ENCODE data around the gene SPIB.
"Not testable (repeated sequence)": the region's sequence is repeated elsewhere in the genome, so short reads cannot be mapped to it uniquely, and the experiment has no call there.

The SPIB gene

DNA sequence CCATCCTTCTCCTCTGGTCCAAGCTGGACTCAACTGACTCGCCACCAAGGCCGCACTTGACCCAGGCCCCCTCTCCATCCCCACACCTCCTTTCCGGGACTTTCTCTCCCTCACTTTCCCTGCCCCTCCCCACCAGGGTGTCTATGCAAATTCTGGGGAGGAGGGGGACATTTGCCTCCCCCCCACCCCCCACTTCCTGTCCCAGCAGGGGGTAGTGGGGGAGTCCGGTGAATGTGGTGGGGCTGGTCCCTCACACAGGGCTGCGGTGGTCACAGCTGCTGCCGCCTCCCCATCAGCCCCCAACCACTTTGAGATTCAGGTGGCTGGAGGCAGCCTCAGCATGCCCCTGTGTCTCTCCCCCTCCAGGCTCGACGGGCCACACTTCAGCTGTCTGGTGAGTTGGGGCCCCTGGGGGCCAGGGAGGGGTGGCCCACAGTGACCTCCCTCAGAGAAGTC, 870 bp downstream of the SPIB start:
- DNase-seq, result no peak

DNA sequence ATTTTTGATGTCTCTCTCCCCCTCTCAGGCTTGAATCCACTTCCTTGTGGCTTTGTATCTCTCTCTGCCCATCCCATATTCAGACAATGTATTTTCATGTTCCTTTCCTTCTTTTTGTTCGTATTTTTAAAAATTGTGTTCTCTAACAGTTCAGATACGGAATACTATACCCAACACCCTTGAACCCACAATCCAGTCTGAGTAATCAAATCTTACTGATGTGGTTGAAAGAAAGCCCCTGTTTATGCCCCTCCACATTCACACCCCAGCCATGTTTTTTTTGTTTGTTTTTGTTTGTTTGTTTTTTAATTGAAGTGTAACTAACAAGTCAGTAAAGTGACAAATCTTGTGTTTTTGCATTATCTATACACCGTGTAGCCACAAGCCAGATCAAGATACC, 1.4 kb downstream of the SPIB start:
- no peak for DNase-seq

GRCh38 chr19:50420808-50421207, 2.1 kb downstream of the SPIB start:
- DNase-seq, result no peak

DNA sequence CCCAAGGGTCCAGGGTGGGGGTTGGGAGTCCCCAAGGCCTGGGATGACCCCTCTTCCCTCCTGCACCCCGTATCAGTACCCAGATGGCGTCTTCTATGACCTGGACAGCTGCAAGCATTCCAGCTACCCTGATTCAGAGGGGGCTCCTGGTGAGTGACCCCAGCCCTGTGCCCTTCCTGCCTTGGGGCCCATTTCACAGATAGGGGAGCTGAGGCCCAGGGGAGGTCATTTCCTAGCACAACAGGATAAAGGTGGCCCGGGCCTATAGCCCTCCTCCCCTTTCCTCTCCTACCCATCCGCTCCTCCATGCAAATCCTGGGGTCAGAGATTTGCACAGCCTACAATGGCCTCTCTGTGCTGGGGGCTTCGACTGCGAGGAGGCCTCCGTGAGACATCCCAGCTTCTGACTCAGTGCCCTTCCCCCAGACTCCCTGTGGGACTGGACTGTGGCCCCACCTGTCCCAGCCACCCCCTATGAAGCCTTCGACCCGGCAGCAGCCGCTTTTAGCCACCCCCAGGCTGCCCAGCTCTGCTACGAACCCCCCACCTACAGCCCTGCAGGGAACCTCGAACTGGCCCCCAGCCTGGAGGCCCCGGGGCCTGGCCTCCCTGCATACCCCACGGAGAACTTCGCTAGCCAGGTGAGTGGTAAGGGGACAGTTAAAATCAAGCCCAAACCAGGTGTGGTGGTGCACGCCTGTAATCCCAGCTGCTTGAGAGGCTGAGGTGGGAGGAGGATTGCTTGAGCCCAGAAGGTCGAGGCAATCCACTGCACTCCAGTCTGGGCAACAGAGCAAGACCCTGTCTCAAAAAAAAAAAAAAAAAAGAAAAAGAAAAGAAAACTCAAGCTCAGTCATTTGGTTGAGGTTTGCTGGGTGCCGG, 3.9 kb downstream of the SPIB start:
- no peak for DNase-seq

DNA sequence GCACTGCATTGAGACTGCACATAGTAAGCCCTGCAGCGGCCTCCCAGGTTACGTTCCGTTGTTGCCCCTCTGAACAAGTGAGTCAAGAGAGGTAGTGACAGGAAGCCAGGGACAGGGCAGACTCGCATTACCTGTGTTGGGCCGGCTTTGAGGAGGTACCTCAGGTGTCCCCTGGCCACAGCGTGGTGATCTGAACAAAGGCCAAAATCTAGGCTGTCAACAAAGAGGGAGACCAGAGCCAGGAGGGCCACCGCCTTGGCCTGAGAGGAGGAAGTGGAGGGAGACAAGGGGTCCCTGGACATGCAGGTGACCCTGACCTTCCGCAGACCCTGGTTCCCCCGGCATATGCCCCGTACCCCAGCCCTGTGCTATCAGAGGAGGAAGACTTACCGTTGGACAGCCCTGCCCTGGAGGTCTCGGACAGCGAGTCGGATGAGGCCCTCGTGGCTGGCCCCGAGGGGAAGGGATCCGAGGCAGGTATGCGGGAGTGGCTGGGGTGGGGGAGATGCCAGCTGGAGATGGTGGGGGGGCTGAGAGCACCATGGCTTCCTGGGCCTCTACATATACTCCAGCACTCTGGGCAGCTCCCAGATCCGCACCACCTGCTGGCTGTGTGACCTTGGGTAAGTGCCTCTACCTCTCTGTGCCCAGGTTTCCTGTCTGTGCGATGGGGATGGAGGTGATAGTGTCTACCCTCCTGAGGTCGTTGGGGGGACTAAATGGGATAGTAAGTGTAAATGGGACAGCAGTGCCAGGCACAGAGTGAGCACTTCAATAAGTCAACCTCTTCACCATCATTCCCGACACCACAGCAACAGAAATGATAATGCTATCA, 4.8 kb downstream of the SPIB start:
- DNase-seq, result no peak

- DNase-seq, result no peak
These were observed 6.8 kb downstream of the SPIB start for GRCh38 chr19:50425581-50425980.

- no peak for DNase-seq
These were observed 8.7 kb downstream of the SPIB start for GRCh38 chr19:50427318-50427925.

DNA sequence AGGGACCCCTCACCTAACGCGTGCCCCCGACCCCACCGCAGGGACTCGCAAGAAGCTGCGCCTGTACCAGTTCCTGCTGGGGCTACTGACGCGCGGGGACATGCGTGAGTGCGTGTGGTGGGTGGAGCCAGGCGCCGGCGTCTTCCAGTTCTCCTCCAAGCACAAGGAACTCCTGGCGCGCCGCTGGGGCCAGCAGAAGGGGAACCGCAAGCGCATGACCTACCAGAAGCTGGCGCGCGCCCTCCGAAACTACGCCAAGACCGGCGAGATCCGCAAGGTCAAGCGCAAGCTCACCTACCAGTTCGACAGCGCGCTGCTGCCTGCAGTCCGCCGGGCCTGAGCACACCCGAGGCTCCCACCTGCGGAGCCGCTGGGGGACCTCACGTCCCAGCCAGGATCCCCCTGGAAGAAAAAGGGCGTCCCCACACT, 9.3 kb downstream of the SPIB start:
- DNase-seq, result peak; percentile 50

GRCh38 chr19:50428772-50429463, 10.2 kb downstream of the SPIB start:
- DNase-seq, result no peak

DNA sequence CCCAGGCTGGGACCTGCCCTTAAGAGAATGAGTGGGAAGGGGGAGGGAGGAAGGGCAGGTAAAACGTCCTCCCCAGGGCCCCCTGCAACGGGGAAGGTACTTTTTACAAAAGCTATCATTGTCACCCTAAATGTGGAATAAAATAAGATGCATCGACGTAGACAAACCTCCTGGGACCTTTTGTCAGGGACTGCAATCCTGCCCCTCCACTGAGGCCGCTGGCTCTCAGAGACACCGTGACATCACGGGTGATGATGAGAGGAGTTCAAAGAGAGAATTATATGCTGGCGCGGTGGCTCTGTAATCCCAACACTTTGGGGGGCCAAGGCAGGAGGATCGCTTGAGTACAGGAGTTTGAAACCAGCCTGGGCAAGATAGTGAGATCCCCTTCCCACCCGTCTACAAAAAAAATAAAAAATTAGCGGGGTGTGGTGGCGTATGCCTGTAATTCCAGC, 12.2 kb downstream of the SPIB start:
- no peak for DNase-seq

GRCh38 chr19:50431343-50432220, 12.8 kb downstream of the SPIB start:
- peak; percentile 91 for DNase-seq

- DNase-seq, result no peak
These were observed 13.7 kb downstream of the SPIB start, which contains the start of gene MYBPC2 for GRCh38 chr19:50432221-50433028. TSS of gene MYBPC2 (plus strand) at chr19:50432892. CDS start at chr19:50432954, 62 bp downstream.

DNA sequence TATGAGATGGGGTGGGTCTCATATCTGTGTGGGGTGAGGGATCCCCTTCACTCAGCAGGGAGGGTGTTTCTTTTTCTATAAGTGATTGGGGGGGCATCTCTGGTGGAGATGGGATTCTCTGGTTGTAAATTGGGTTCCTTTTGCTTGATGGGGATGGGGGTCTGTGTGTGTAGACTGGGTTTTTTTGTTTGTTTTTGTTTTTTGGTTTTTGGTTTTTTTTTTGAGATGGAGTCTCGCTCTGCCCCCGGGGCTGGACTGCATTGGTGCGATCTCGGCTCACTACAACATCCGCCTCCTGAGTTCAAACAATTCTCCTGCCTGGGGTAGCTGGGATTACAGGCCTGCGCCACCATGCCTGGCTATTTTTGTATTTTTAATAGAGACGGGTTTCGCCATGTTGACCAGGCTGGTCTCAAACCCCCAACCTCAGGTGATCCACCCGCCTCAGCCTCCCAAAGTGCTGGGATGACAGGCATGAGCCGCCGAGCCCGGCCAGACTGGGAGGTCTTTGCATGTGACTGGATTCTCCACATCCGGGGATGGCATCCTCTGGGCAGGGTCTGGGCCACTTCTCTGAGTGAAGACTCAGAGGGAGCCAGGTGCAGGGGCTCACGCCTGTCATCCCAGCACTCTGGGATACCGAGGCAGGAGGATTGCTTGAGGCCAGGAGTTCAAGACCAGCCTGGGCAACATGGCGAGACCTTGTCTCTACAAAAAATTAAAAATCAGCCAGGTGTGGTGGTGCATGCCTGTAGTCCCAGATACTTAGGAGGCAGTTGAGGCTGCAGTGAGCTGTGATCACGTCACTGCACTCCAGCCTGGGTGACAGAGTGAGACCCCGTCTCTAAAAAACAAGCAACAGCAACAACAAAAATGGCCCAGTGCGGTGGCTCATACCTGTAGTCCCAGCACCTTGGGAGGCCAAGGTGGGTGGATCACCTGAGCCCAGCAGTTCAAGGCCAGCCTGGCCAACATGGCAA, 14.8 kb downstream of the SPIB start:
- DNase-seq, result no peak

DNA sequence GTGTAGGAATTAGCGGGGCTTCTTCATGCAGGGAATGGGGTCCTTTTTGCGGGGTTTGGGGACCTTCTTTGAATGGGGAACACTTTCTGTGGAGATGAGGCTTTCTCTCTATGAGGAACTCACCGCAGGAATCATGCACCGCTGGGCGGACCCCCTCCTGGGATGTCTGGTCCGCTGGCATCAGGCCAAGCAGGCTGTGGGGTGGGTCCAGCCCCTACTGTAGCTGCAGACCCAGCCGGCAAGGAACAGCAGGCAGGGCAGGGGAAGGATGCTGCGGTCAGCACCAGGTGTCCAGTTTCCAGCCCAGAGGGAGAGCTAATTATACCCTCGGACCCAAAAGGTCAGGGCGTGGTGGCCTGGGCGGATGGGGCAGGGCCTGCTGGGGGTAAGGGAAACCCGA, 15.8 kb downstream of the SPIB start:
- DNase-seq, result no peak

GRCh38 chr19:50435221-50435620, 16.5 kb downstream of the SPIB start:
- no peak for DNase-seq

- no peak for DNase-seq
These were observed 16.9 kb downstream of the SPIB start for GRCh38 chr19:50435627-50436026.

DNA sequence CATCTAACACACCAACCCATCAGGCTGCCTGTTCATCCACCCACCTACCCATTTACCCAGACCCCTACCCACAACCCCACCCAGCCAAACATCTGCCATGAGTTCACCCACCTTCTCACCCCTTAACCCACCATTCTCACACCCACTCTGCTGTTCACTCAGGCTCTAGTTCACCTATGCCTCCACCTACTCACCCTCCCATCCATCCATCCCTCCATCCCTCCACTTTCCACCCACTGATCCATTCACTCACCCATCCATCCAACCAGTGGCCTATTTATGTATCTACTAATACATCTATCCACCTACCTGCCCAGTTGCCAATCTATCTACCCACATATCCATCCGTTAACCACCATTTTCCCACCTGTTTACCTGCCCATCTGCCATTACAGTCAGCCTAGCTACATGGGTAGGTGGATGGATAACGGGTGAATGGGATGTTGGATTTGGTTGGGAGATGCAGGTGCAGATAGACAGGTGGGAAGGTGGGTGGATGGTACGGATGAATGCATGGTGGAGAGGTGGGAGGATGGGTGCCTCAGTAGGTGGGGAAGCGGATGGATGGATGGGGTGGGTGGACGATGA, 19.2 kb downstream of the SPIB start:
- DNase-seq, result no peak

GRCh38 chr19:50439130-50439529, 20.4 kb downstream of the SPIB start:
- not testable (repeated sequence) for DNase-seq

DNA sequence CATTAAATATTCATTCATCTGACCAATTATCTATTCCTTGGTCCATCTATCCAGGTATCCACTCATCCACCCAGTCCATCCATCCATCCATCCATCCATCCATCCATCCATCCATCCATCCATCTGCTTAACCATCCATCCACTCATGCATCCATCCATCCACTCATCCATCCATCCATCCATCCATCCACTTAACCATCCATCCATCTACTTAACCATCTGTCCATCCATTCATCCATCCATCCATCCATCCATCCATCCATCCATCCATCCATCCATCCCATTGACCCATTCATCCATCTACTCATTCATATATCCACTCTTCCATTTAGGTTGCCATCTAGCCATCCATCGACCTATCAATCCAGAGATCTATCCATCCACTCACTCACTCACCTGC, 25.3 kb downstream of the SPIB start:
- no peak for DNase-seq
